Heart left ventricle (tissue), 13 donors: ENCODE results near the gene OSCP1.

Source experiments
- CTCF ChIP-seq, 12 donors: fragments of 200-600 bp; sonication (generic) in 4 of 12; IDR thresholded peaks; one replicate each; pipeline versions ENCODE4 v1.5.0 to v1.8.0; 2018 to 2022; ENCODE audit warnings: antibody characterized with exemption in 12 of 12, mild to moderate bottlenecking in 5 of 12
- POLR2A ChIP-seq, 2 donors: fragments of 450-650 bp; IDR thresholded peaks; one replicate each; pipeline ENCODE4 v1.6.1; 2017; ENCODE audit warnings: antibody characterized with exemption in 2 of 2, mild to moderate bottlenecking in 2 of 2, moderate library complexity in 2 of 2
- donor health status: ischemic (EF 13 %, LVEDD 7.1; RV severe dilation, severe dysfunction).
- donor health status: DM: no; HTN: yes; CAD: no.
- donor health status: DM: no; HTN: no; CAD: no.
- donor health status: ischemic (EF 25% LVEDD 6.9; RV normal size, moderate dysfunction).
- donor health status: ischemic (EF 25% LVEDD 5.7; RV mildly dilated, moderate dysfunction).
- donor health status: ischemic (EF 35%, LVEDD 5.7; RV mildly dilated, moderate dysfunction).
- donor health status: nonischemic (EF 11% LVEDD 7.7; RV severe dilation, severe dysfunction).
- donor health status: DM: yes; HTN: yes; CAD: no.
- donor health status: PGD.
- donor health status: ischemic (EF 29% LVEDD 5.4; RV normal size, mild dysfunction).
- donor health status: nonischemic (EF 23%, LVEDD 6.1; RV moderate dilation, normal function).

GRCh38 chr1:36400825-36401601 is 49.2 kb downstream of the OSCP1 start:
- TF ChIP-seq CTCF (IDR thresholded peaks at IDR 0.05) (no peak), POLR2A (IDR thresholded peaks at IDR 0.05) (no peak)
